Measurements from ENCODE around the gene ATP9B. TPM values are rescaled to one million over a fixed set of nuclear protein-coding genes. Genes with fewer than 3 reads are reported as not detected.

ATP9B gene
- total RNA-seq, 1 experiment from 2014 or later = 20.9 TPM

DNA sequence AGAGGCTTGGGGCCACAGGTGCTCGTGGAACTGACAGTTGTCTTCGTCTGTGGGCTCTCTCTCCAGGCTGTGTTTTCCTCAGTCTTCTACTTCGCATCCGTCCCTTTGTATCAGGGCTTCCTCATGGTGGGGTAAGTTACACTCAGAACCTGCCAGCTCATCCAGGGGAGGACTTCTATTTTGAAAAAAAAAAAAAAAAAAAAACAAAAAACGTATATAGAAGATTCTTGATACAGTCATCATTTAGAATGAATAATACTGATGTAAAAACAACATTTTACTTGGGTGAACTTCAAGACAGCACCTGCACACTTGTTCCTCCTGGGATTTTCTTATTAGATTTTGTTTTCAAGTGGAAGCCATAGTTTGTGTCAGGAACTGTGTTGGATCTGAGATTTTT is 278.9 kb downstream of the ATP9B start:
- DNase-seq = no peak
- Histone ChIP-seq H3K4ac (ENCODE audit: low read depth, low read length) (no peak overlapping the region), H3K27me3 (ENCODE audit: insufficient read depth, low read length) (no peaks in the 10 kb centered on the region), H2BK20ac (ENCODE audit: low read depth, low read length, poor library complexity, severe bottlenecking) (no peak overlapping the region), H3K4me2 (ENCODE audit: insufficient read depth, insufficient read length, low read length) (no peak overlapping the region), H4K8ac (replicated peaks; ENCODE audit: insufficient read length, low read depth, low read length) (no peak overlapping the region), H4K5ac (ENCODE audit: insufficient read length, low read depth, low read length) (no peak overlapping the region), H2BK5ac (ENCODE audit: insufficient read length, low read length) (no peak overlapping the region), H2AK5ac (ENCODE audit: insufficient read length, low read length) (no peak overlapping the region), H2BK15ac (ENCODE audit: low read depth, low read length) (no peak overlapping the region), H2BK12ac (ENCODE audit: insufficient read length, low read depth, low read length) (no peak overlapping the region), H3K23me2 (ENCODE audit: insufficient read length, low read depth, low read length, poor library complexity, severe bottlenecking) (no peaks in the 10 kb centered on the region), H2AFZ (ENCODE audit: low read length) (no peak overlapping the region), H4K91ac (ENCODE audit: insufficient read length, low read depth, low read length) (no peak overlapping the region), H4K20me1 (ENCODE audit: control insufficient read depth, insufficient read depth, insufficient read length) (no peaks in the 10 kb centered on the region), H3K79me2 (ENCODE audit: insufficient read depth, low read length) (no peaks in the 10 kb centered on the region), H3K23ac (ENCODE audit: insufficient read length, low read depth, low read length) (no peak overlapping the region), H3K9ac (ENCODE audit: extremely low read depth, insufficient read length, low read length) (no peak overlapping the region), H3K79me1 (ENCODE audit: insufficient read depth, low read depth, low read length, poor library complexity, severe bottlenecking) (no peaks in the 10 kb centered on the region), H3K9me3 (ENCODE audit: control insufficient read depth, low read depth, low read length) (no peaks in the 10 kb centered on the region), H3K56ac (ENCODE audit: insufficient read length, low read depth, low read length) (no peak overlapping the region), H3K14ac (ENCODE audit: insufficient read depth, low read length) (no peak overlapping the region), H3K4me1 (ENCODE audit: insufficient read depth, low read length) (no peaks in the 10 kb centered on the region; the same call in 1 of the 2 replicates), H3K18ac (ENCODE audit: insufficient read length, low read depth, low read length) (no peak overlapping the region), H3T11ph (ENCODE audit: low read length) (no peak overlapping the region), H3K27ac (ENCODE audit: insufficient read length, low read depth, low read length) (no peak overlapping the region), H2BK120ac (ENCODE audit: low read depth, low read length, poor library complexity, severe bottlenecking) (no peak overlapping the region)
- no peak for TF ChIP-seq CTCF (conservative IDR thresholded peaks at IDR 0.05)
- no peak overlapping the region for H3K27ac Mint-ChIP-seq
- H3K9me3 Mint-ChIP-seq = no peaks in the 10 kb centered on the region
- peaks cover 0 to 6% of the 10 kb centered on the region in 2 experiments; a peak in 1 of 4 replicates for H3K4me1 Mint-ChIP-seq
- no peak overlapping the region for H3K4me3 Mint-ChIP-seq
- no peaks in the 10 kb centered on the region for H3K27me3 Mint-ChIP-seq (ENCODE audit: low read depth)
- peaks cover 27 to 42% (median 40%) of the 10 kb centered on the region in 3 experiments for H3K36me3 Mint-ChIP-seq (ENCODE audit: insufficient read depth in 1 of 3, low read depth in 3 of 3)
- WGBS (ENCODE audit: extremely low coverage, insufficient read length, low lambda C conversion rate) = no CpG with 5 or more reads among the region's 5 CpGs
